Hematopoietic multipotent progenitor cell (in vitro differentiated cells): ENCODE results near the gene FUBP1. TPM values are rescaled to one million over a fixed set of nuclear protein-coding genes. Genes with fewer than 3 reads are reported as not detected.
"Not testable (repeated sequence)": the region's sequence is repeated elsewhere in the genome, so short reads cannot be mapped to it uniquely, and the experiment has no call there.

Source experiments
- DNase-seq, 3 donors: peaks; one replicate each; pipeline ENCODE4 v3.0.0-alpha.2; 2011 to 2015; ENCODE audit warnings: low read depth in 2 of 3, low spot score in 2 of 3
- total RNA-seq: library from RNA; depleted of rRNA; stranded (reverse); fragments of >200 nt; gene quantifications from one replicate; pipeline ENCODE4 v1.2.3, GENCODE V29; 2012

Gene FUBP1
- 130 TPM for total RNA-seq

GRCh38 chr1:77978969-77979876 is at the start of gene FUBP1:
TSS of gene FUBP1 (minus strand) at chr1:77979072. CDS start at chr1:77979004, 68 bp downstream.
- peak; percentile 95 to 99 (median 99) for DNase-seq

GRCh38 chr1:78021134-78021533 is 42.3 kb upstream of the FUBP1 start:
- DNase-seq = not testable (repeated sequence)

- DNase-seq = no peak
These were observed 40.2 kb upstream of the FUBP1 start for GRCh38 chr1:78019024-78019423.

- no peak for DNase-seq
These were observed 36.3 kb upstream of the FUBP1 start for GRCh38 chr1:78015148-78015547.

GRCh38 chr1:78011050-78011449 is 32.2 kb upstream of the FUBP1 start:
- DNase-seq = no peak

GRCh38 chr1:78009836-78010235 is 31.0 kb upstream of the FUBP1 start:
- no peak for DNase-seq

- DNase-seq = no peak
These were observed 30.4 kb upstream of the FUBP1 start for GRCh38 chr1:78009276-78009675.

GRCh38 chr1:78007677-78008341 is 28.9 kb upstream of the FUBP1 start:
- DNase-seq = no peak

GRCh38 chr1:78006521-78006920 is 27.6 kb upstream of the FUBP1 start:
- DNase-seq = no peak

- peak in 2 of 3 donors; percentile 21 to 50 for DNase-seq
These were observed 26.9 kb upstream of the FUBP1 start for GRCh38 chr1:78005755-78006154.

GRCh38 chr1:78005448-78005722 is 26.5 kb upstream of the FUBP1 start:
- peak in 1 of 3 donors; percentile 16 for DNase-seq

GRCh38 chr1:78004719-78005447 is 26.0 kb upstream of the FUBP1 start, which contains the start of gene DNAJB4:
TSS of gene DNAJB4 (plus strand) at chr1:78004939. CDS start at chr1:78005111, 172 bp downstream.
- DNase-seq = peak; percentile 69 to 97 (median 91)

- DNase-seq = peak in 1 of 3 donors; percentile 59
These were observed 25.2 kb upstream of the FUBP1 start for GRCh38 chr1:78003882-78004718.

- peak in 1 of 3 donors; percentile 48 for DNase-seq
These were observed 24.3 kb upstream of the FUBP1 start for GRCh38 chr1:78003070-78003746.

- not testable (repeated sequence) for DNase-seq
These were observed 21.7 kb upstream of the FUBP1 start for GRCh38 chr1:78000536-78000935.

GRCh38 chr1:77996734-77997133 is 17.9 kb upstream of the FUBP1 start:
- no peak for DNase-seq

GRCh38 chr1:77994117-77994705 is 15.3 kb upstream of the FUBP1 start:
- no peak for DNase-seq

- no peak for DNase-seq
These were observed 12.8 kb upstream of the FUBP1 start for GRCh38 chr1:77991638-77992037.

- no peak for DNase-seq
These were observed 11.8 kb upstream of the FUBP1 start for GRCh38 chr1:77990629-77991204.
